ENCODE results near the gene RRBP1.

RRBP1 gene

GRCh38 chr20:17587148-17587547, 94.9 kb downstream of the RRBP1 start:
- no peaks in the 10 kb centered on the region for H4K20me1 ChIP-seq (ENCODE audit: insufficient read depth, low read length)
- no peaks in the 10 kb centered on the region for H3K27me3 ChIP-seq (replicated peaks; ENCODE audit: insufficient read depth, low read length)
- no peaks in the 10 kb centered on the region for H3K36me3 ChIP-seq (replicated peaks; ENCODE audit: insufficient read depth, low read length)
- H3K4me2 ChIP-seq (ENCODE audit: low read depth, low read length) = no peak overlapping the region
- no peaks in the 10 kb centered on the region for H3K4me1 ChIP-seq (ENCODE audit: low read length)
- H3K4me3 ChIP-seq (ENCODE audit: low read length) = no peak overlapping the region
- H2AFZ ChIP-seq (ENCODE audit: low read length) = no peak overlapping the region
- H3F3A ChIP-seq (ENCODE audit: insufficient read depth, low read length) = no peaks in the 10 kb centered on the region
- no peaks in the 10 kb centered on the region for H3K9me3 ChIP-seq (replicated peaks; ENCODE audit: insufficient read depth, low read length)
- H3K27ac ChIP-seq (ENCODE audit: low read length) = no peak overlapping the region
- TF ChIP-seq, protein P1, sequence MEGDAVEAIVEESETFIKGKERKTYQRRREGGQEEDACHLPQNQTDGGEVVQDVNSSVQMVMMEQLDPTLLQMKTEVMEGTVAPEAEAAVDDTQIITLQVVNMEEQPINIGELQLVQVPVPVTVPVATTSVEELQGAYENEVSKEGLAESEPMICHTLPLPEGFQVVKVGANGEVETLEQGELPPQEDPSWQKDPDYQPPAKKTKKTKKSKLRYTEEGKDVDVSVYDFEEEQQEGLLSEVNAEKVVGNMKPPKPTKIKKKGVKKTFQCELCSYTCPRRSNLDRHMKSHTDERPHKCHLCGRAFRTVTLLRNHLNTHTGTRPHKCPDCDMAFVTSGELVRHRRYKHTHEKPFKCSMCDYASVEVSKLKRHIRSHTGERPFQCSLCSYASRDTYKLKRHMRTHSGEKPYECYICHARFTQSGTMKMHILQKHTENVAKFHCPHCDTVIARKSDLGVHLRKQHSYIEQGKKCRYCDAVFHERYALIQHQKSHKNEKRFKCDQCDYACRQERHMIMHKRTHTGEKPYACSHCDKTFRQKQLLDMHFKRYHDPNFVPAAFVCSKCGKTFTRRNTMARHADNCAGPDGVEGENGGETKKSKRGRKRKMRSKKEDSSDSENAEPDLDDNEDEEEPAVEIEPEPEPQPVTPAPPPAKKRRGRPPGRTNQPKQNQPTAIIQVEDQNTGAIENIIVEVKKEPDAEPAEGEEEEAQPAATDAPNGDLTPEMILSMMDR (IDR thresholded peaks at IDR 0.05; ENCODE audit: low read length) = no peak
- no peak for TF ChIP-seq EZH2phosphoT487 (IDR thresholded peaks at IDR 0.05; ENCODE audit: low read length)
- no peak for TF ChIP-seq EZH2 (optimal IDR thresholded peaks at IDR 0.05; ENCODE audit: low read depth, low read length)
- H3K79me2 ChIP-seq (ENCODE audit: low read length) = peaks cover 64% of the 10 kb centered on the region
- no peaks in the 10 kb centered on the region for H3K9me2 ChIP-seq (replicated peaks; ENCODE audit: insufficient read depth, low read length)
- no peak overlapping the region for H3K9ac ChIP-seq (ENCODE audit: low read length)
- no peak for DNase-seq

DNA sequence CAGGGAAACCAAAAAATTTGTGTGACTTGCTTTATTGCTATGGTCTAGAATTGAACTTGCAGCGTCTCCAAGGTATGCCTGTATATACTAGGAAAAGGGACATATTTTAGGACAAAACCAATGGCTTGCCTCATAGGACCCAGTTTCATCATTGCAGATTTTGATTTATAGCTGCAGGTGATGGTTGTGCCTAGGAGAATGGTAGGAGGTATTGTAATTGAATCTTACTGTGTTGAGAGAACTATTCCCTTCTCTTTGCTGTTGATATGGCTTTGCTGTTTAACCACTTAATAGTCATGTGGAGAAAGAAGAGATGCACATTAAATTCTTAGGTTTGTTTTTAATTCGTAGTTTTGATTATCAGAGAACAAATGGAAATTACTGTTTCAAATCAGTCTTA, 95.8 kb downstream of the RRBP1 start:
- Histone ChIP-seq H2AFZ (ENCODE audit: low read length) (no peak overlapping the region), H3K4me2 (ENCODE audit: low read depth, low read length) (no peak overlapping the region), H3K9me3 (replicated peaks; ENCODE audit: insufficient read depth, low read length) (no peaks in the 10 kb centered on the region), H3K4me3 (ENCODE audit: low read length) (no peak overlapping the region), H3K9me2 (replicated peaks; ENCODE audit: insufficient read depth, low read length) (no peaks in the 10 kb centered on the region), H3K79me2 (ENCODE audit: low read length) (peaks cover 63% of the 10 kb centered on the region), H3K9ac (ENCODE audit: low read length) (no peak overlapping the region), H4K20me1 (ENCODE audit: insufficient read depth, low read length) (no peaks in the 10 kb centered on the region), H3K27ac (ENCODE audit: low read length) (no peak overlapping the region), H3K36me3 (replicated peaks; ENCODE audit: insufficient read depth, low read length) (no peaks in the 10 kb centered on the region), H3K27me3 (replicated peaks; ENCODE audit: insufficient read depth, low read length) (no peaks in the 10 kb centered on the region), H3K4me1 (ENCODE audit: low read length) (no peaks in the 10 kb centered on the region), H3F3A (ENCODE audit: insufficient read depth, low read length) (no peaks in the 10 kb centered on the region)
- no peak for DNase-seq
- TF ChIP-seq EZH2 (optimal IDR thresholded peaks at IDR 0.05; ENCODE audit: low read depth, low read length) = no peak
- TF ChIP-seq, protein P1 (IDR thresholded peaks at IDR 0.05; ENCODE audit: low read length) = no peak
- TF ChIP-seq EZH2phosphoT487 (IDR thresholded peaks at IDR 0.05; ENCODE audit: low read length) = no peak

DNA sequence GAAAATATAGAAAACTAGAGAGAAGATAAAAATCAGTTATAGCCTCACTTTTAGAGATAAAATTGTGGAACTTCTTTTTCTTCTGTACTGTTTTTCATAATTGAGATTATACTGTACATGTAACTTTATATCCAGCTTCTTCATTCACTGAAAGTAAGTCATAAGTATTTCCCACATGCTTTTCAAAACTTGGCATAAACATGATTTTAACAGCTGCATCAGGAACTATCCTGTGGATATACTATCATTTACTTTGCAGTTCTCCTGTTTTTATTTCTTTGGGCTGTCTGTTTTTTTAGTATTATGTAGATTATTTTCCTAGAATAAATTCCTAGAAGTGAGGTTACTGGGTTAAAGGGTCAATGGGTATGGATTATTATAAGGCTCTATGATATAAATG, 97.4 kb downstream of the RRBP1 start:
- H3K4me3 ChIP-seq (ENCODE audit: low read length) = no peak overlapping the region
- H3F3A ChIP-seq (ENCODE audit: insufficient read depth, low read length) = no peaks in the 10 kb centered on the region
- H4K20me1 ChIP-seq (ENCODE audit: insufficient read depth, low read length) = no peaks in the 10 kb centered on the region
- H3K9me3 ChIP-seq (replicated peaks; ENCODE audit: insufficient read depth, low read length) = no peaks in the 10 kb centered on the region
- H3K4me1 ChIP-seq (ENCODE audit: low read length) = no peaks in the 10 kb centered on the region
- H3K36me3 ChIP-seq (replicated peaks; ENCODE audit: insufficient read depth, low read length) = no peaks in the 10 kb centered on the region
- H3K9me2 ChIP-seq (replicated peaks; ENCODE audit: insufficient read depth, low read length) = no peaks in the 10 kb centered on the region
- no peak for DNase-seq
- peaks cover 67% of the 10 kb centered on the region for H3K79me2 ChIP-seq (ENCODE audit: low read length)
- no peak overlapping the region for H2AFZ ChIP-seq (ENCODE audit: low read length)
- no peak overlapping the region for H3K9ac ChIP-seq (ENCODE audit: low read length)
- H3K27ac ChIP-seq (ENCODE audit: low read length) = no peak overlapping the region
- H3K4me2 ChIP-seq (ENCODE audit: low read depth, low read length) = no peak overlapping the region
- TF ChIP-seq, protein P1 (IDR thresholded peaks at IDR 0.05; ENCODE audit: low read length) = no peak
- TF ChIP-seq EZH2 (optimal IDR thresholded peaks at IDR 0.05; ENCODE audit: low read depth, low read length) (no peak), EZH2phosphoT487 (IDR thresholded peaks at IDR 0.05; ENCODE audit: low read length) (no peak)
- no peaks in the 10 kb centered on the region for H3K27me3 ChIP-seq (replicated peaks; ENCODE audit: insufficient read depth, low read length)
